ENCODE measurements around the gene ZNF385C.

ZNF385C gene

DNA sequence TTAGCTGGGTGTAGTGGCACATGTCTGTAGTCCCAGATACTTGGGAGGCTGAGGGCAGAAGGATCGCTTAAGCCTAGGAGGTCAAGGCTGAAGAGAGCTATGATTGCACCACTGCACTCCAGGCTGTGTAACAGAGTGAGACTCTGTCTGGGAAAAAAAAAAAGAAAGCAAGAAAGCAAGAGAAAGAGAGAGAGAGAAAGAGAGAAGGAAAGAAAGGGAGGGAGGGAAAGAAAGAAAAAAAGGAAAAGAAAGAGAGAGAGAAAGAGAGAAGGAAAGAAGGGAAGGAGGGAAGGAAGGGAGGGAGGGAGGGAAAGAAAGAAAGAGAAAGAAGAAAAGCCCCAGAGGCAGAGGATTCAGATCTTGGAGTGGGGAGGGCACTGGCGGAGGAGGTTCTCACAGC, 7.7 kb upstream of the ZNF385C start:
- DNase-seq = no peak

DNA sequence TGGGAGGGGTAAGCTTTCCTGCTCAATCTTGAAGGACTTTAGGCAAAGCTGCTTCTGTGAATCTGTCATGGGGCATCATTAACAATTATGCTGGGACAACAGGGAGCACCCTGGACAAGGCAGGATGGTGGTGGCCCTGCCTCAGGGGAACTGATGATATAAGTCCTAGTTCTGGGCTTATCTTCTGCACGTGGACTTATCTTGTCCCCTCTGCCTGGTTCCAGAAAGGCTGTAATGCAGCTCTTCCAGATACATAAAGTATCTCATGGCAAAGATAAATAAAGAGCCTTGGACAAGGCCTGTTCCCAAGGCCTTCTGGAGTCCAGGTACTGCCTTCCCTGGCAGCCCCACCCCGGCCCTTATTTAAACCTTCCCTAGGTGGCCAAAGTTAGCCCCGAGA, 6.0 kb upstream of the ZNF385C start:
- no peak for DNase-seq

DNA sequence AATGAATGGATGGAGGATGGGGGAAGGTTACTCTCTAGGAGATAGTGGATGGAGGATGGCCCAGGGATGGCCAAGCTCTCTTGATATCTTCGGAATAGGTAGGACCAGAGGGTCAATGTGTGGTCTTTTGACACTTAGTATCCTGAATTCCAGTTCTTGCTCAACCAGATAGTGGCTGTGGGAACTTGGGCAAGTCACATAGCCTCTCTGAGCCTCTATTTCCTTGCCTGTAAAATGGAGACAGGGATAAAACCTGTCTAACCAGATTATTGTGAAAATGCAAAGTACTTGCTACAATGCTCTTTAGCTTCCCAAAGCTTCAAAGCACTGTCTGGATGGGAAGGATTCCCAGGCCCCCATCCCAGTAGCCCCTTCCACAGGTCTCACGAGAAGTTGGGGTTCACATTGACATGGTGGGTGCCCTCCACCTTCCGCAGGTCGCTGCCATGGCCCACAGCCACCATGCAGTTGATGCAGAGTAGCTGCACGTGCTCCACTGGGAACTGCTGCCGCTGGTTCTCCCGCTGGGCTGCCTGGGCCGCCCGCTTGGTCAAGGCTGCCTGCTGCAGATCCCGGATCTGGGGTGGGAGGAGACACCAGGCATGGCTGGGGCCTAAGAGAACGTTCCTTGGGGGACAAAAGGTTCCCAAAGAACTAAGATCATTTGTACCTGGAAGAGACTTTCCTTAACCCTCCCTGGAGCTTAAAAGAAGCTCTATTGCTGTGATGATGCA, 5.1 kb upstream of the ZNF385C start:
- no peak for DNase-seq

DNA sequence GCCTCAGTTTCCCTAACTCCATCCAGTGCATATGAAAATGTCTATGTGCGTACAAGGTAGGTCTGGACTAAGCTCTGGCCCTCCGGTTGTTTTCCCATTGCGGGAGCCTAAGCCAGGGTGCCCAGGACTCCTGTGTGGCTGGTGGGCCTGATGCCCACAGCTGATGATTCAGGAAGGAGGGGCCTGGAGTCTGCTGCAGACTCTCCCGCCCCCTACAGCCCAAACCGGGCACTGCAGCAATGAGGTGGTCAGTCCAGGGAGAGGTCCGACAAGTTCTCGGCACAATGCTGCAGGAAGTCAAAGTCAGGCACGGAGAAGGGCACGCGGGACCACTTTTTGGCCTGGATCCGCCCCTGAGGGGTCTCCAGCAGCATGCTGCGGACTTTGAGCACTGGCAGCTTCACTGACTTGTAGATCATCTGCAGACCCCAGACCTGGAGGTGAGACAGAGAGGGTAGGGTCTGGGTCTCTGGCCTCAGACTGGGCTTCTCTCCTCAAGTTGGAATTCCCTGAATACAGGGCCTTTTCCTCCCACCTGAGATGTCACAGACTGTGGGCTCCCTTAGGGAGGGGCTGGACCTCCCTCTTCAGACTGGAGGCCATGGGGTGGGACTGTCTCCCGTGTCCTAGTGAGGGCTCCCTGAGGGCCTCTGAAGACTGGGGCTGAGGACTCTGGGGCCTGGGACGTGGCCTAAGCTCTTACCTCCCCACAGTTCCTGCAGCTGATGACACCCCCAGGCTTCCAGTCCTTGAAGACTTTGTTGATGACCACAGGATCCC, 3.4 kb upstream of the ZNF385C start:
- no peak for DNase-seq

DNA sequence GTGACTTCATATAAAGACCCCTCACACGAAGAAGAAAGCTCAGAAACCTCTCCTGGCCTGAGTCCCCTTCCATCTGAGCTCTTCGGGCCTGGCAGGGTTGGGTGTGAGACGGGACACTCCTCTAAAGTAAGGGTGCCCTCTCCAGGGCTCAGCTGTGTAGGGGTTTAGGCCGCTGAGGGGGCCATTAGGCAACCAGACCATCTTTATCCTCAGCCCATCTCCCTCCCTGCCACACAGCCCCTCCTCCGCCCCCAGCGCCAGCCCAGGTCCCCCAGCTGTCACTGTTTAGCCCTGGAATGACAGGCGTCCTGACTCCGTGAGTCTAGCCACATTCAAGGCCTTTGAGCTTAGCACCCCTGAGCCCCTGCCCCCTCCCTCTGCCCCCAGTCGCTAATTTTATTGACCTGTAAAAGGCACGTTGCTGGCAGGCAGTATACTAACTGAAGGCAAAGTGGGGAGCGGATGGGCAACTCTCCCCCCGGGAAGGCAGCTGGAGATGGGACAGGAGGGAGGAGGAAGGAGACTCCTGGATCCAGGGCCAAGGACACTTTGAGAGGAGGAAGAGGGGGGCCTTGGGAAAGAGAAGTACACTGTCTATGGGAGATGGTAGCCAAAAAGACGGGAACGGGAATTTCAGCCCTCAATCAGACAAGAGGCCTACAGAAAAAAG, 592 bp upstream of the ZNF385C start:
- DNase-seq = no peak

DNA sequence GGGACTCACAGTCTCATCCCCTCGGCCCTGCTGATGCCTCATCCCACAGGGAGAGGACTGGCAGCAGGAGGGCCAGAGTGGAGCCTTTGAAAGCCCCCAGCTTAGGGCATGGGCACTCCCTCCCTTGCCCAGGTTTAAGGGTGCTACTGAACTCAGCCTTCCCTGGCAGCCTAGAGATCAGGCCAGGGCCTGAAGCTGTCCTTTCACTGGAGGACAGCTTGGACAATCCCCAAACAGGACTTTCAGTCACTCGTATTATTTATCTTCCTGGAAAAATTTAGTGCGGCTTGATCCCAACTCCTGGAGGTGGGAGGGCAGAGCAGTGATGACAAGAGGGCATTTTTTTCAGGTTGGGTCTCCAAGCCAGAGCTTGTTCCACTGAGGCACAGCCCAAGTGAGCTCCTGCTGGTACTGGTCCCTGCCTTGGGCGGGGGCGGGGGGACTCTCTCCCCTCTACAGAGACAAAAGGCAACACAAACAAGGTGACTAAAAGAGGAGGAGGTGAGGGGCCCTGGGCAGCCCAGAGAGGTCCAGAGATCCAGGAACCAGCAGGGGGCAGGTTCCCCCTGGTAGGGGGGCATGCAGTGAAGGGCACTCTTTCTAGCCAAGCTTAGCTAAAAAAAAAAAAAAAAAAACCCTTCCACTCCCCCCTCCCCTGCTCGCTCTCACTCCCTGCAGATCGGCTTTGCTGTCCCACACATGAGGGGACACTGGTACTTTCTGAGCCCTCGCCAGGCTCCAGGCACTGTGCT, 1.7 kb downstream of the ZNF385C start:
- DNase-seq = no peak

DNA sequence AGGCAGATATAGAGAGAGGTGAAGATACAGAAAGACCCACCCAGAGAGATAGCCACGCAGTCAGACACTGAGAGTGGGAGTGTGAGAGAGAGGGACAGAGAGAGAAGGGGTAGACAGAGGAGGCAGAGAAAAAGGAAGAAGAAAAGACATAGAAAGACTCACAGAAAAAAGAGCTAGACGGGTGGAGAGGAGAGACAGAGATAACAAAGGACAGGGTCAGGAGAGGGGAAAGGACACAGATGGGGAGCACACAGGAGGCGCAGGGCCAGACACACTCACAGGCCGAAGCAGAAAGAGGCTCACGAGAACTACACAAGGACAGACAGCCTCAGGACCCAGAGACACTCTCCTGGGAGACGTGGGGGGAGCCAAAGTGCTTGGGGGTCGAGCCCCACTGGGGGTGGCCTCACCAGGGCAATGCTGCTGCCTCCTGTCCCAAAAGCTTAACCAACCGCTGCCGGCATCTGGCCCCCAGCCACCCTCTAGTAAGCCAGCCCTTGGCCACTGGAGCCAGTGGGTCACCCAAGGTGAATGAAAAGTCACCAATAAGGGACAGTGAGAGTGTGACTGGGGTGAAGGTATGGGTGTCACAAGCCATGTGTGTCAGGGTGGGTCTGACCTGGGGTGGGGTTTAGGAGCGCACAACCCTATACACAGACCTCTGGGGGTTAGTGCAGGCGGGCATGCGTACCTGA, 3.8 kb downstream of the ZNF385C start:
- DNase-seq = no peak

DNA sequence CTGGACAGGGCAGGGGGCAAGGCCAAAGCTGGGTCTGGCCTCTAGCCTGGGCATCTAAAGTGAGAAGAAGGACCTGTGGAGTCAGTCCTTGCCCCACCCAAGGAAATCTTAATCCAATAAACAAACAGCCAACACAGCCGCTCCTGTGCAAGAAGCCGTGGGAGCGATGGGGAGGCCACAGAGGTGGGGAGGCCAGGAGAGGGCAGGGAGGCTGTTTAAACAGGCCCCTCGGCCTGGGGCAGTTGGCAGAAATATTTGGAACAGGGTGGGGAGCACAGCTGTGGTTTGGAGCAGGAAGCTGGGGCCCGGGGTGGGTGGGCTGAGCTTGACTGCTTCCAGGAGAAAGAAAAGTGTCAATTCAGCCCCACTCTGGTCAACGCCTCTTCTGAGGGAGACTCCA, 5.3 kb downstream of the ZNF385C start:
- DNase-seq = no peak

DNA sequence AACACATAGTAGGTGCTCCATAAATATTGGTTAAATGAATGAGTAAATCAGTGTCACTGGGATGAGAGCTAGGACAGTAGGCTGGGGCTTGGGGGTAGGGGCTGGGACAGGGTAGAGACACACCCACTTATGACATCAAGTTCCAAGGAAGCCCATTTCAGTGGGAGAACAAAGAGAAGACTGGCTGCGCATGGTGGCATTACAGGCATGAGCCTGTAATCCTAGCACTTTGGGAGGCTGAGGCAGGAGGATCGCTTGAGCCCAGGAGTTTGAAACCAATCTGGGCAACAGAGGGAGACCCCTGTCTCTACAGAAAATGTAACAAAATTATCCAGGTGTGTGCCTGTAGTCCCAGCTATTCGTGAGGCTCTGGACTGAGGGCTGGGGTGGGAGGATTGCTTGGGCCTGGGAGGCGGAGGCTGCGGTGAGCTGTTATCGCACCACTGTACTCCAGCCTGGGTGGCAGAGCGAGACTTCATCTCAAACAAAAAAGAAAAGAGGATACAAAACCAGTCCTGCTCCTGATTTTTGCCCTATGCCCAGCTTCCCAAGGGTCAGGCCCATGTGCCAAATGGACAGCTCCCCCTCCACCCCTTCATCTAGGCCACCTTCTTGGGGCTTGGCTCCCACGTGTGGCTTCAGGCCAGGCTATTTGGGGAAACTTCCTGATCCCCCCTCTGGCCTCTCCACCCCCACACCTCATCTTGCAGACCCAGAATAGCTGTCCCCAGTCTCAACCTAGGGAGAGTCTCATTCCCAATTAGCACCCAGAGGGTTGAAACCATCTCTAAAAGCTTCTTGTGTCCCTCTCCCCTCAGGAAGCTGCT, 7.1 kb downstream of the ZNF385C start:
- DNase-seq = no peak

DNA sequence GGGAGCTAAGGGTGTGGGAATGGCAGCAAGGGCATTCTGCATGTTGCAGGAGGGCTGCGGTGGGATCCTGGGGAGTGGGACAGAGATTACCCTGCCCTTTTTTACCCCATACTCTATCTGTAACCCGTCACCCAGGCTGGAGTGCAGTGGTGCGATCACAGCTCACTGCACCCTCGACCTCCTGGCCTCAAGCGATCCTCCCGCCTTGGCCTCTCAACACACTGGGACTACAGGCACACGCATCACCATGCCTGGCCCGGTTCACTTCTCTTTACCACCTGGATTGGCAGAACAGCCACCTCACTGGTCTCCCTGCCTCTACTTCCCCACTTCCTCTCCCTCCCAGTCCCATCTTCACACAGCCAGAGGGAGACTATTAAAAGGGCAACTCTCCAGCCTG, 9.5 kb downstream of the ZNF385C start:
- DNase-seq = no peak

DNA sequence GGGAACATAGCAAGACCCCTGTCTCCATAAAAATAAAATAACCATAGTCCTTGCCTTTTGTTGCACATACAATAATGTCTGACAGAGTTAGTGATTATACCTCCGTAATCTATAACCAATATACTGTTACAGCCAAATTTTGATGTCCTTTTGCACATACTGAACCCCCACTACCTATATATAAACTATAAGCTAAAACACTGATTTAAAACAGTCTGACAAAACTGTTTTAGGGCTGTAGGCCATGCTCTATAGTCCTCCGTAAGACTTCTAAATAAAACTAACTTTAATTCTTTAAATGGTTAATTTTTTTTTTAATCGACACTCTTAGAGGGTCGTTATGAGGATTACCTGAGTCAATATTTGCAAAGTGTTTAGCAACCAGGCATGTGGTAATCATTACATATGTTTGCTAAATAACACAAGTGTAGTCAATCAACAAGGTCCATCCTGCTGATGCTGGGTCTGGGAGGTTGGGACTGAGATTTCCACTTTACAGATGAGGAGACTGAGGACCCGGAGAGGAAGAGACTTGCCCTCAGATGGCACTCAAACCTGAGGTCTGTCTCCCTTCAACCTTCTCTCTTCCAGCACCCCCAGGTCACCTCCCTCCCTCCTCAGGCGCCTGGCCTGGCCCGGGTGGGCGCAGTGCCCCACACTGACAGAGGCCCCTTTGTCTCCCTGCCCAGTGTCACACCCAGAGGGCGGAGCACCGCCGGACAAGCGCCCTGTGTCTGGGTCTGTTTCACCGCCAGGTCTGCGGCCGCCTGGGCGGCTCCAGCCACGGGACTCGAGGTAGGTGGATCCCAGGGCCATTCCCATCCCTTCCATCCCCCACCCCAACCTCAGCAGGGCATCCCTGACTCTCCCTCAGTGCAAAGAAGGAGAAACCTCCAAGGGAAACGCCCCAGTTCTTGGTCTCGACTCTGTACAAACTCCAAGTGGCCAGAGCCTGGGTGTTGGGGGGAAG, 10.3 kb downstream of the ZNF385C start:
- no peak for DNase-seq

DNA sequence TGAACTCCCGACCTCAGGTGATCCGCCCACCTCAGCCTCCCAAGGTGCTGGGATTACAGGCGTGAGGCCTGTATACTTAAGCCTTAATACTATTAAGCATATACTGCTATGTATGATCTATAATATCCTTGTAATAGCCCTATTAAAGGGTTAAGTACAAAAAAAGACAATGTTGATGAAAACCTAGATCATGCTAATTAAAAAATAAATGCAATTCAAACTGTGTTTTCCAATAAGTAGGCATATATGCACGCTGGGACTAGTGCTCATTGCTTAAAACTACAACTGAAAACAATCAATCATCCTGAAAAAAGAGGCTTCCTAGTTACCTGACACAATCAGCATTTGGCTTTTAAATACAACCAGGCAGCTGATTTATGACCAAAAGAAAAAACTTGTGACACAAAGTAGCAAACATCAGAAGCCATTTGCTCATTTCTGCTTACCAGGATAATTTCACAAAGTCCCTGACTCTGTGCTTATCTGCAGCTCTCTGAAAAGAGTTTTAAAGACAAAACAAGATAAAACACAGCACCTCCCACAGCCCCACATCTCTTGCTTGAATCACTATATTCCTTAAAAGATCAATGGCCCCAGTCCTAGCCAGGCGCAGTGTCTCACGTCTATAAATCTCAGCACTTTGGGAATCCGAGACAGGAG, 11.1 kb downstream of the ZNF385C start:
- DNase-seq = no peak

DNA sequence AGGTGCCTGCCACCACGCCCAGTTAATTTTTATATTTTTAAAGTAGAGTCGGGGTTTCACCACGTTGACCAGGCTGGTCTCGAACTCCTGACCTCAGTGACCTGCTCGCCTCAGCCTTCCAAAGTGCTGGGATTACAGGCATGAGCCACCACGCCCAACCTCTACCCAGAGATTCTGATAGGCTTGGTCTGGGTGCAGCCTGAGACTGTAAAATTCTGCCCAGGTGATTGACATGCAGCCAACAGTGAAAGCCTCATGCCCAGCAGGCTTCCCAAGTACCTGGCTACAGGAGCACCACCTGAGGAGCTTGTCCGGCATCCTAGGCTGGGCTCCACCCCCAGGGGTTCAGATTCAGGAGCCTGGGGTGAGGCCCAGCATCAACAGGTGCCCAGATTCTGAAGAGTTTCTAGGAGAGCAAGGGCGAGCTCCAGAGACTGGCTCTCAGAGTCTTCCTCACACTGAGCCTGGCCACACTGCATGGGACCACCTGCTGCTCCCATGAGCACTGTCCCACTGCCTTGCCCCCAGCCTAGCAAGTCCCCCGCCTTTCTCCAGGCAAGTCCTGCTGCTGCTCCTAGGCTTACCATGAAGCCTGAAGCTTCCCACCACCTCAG, 16.6 kb downstream of the ZNF385C start:
- DNase-seq = no peak

DNA sequence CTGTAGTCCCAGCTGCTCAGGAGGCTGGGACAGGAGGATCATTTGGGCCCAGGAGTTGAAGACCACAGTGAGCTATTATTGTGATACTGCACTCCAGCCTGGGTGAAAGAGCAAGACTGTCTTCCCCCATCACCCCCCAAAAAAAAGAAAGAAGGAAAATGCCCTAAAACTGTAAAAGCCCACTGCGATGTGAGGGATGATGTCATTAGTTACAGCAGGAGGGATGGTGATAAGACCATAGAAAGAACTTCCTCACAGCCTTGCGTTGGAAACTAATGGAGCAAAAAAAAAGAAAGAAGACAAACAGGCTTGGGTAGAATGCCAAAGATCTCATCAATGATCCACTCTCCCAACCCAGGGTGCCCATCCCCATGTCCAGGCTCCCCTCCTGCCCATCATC, 18.7 kb downstream of the ZNF385C start:
- no peak for DNase-seq

DNA sequence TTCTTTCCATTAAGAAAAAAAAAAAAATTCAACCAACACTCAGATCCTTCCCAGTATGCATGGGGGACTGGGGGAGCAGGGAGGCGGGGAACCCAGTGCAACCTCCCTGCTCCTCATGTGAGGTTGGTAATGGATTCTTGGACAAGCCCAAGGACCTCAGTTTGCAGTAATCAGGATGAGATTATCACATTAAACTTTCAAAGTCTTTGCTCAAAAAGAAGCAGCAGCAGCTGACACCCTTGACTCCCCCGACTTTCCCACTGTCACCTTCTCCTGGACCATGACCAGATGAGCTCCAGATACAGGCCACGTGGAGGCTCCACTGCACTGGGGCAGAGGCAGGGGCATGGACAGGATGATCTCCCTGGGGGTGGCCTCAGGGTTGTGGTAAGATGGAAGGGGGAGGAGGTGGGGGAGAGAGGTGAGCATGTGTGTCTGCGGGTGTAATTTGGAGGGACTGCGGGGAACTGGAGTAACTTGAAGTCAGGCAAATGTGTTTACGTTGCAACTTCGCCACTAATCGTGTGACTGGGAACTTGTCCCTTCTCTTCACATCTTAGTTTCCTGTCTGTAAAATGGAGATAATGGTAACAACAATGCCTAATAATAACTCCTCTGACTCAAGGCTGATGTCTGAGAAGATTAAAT, 19.8 kb downstream of the ZNF385C start:
- no peak for DNase-seq

DNA sequence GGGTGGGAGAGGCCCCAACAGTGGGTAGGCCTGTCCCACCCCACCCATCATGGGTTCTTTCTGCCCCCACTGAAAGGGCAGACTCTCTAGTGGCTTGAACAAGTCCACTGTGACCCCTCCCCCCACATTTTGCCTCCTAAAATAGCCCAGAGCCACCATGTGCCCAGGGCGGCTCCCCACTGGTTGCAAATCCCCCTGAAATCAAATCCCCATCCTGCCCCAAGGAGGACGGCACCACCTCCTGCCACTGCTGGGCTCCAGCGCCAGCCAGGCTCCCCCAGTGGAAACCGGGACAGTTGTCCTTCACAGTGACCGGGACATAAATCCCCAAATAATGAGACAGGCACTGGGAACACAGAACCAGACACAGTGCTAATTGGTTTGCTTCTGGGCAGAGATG, 20.5 kb downstream of the ZNF385C start:
- DNase-seq = no peak

DNA sequence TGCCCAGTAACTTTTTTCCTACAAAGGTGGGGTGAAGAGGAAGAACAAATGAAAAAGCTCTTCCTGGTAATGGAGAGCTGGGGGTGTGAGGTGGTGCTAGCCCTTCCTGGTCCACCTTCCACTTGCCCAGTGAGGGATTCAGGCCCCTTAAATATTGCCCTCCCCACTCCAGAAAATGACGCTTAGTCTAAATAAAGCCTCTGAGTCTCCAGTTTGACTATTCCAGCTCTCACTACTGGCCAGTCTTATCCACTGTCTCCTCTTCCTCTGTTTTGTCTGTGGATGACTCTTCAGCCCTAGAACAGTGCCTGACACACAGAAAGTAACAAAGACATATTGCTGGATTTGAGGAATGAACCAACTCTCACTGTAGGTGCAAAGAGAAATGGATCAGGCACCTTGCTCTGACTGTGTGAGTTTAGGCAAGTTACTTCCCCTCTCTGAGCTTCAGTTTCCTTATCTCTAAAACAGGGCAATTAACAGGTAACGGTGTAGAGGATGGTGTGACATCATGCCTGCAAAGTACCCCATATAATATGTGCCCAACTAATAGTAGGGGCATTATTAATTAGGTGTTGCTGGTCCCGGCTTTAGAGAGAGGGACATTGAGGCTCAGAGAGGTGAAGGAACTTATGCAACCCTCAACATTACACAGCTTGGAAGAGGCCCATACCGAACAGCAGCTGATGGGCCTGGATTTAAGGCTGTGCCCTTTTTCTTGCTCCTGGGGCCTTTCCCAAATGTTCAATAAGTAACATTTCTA, 21.3 kb downstream of the ZNF385C start:
- no peak for DNase-seq

DNA sequence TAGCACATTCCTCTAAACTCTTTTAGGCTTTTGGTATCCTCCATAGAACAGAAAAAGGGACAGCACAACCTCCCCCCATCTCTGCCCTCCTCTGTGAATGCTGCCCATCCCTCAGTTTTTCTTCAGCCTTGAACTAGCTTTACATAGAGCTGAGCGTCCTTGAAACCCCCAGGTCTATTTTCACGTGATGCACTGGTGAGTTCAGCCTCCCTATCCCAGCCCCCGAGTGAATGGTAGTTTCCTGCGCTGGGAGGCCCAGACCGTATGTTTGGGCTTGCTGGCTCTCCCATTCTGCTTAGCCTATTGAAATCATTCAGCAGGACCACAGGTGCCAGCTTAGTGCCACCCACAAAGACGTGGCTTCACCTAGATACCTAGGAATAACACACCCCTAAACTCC, 22.5 kb downstream of the ZNF385C start:
- no peak for DNase-seq
